Measurements from ENCODE around the gene P3H2. TPM values are rescaled to one million over a fixed set of nuclear protein-coding genes. Genes with fewer than 3 reads are reported as not detected.

P3H2 gene
- total RNA-seq, 2 donors from 2014 or later = 5.1 to 5.4 TPM

DNA sequence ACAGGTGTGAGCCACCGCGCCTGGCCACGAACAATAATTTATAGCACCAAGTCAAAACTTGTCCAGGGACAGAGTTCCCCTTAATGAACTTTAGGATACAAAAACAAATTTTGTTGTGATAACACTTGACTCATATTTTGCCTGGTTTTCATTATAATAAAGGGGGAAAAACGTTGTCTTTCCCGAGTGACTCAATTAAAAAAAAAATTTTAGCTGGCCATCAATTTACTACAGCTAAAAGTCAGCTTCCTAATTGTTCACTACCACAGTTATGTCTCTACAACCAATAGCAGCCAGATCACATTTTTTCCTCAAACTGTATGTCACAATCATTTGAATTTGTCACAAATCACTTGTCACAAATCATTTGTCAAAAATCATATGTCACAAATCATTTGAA, 116.0 kb downstream of the P3H2 start:
- H3K4me3 ChIP-seq = no peak overlapping the region
- H3K9me3 ChIP-seq = no peaks in the 10 kb centered on the region
- H3K27me3 ChIP-seq = no peaks in the 10 kb centered on the region
- no peak for DNase-seq (ENCODE audit: low spot score)
- H3K36me3 ChIP-seq = no peaks in the 10 kb centered on the region
- TF ChIP-seq, protein P1, sequence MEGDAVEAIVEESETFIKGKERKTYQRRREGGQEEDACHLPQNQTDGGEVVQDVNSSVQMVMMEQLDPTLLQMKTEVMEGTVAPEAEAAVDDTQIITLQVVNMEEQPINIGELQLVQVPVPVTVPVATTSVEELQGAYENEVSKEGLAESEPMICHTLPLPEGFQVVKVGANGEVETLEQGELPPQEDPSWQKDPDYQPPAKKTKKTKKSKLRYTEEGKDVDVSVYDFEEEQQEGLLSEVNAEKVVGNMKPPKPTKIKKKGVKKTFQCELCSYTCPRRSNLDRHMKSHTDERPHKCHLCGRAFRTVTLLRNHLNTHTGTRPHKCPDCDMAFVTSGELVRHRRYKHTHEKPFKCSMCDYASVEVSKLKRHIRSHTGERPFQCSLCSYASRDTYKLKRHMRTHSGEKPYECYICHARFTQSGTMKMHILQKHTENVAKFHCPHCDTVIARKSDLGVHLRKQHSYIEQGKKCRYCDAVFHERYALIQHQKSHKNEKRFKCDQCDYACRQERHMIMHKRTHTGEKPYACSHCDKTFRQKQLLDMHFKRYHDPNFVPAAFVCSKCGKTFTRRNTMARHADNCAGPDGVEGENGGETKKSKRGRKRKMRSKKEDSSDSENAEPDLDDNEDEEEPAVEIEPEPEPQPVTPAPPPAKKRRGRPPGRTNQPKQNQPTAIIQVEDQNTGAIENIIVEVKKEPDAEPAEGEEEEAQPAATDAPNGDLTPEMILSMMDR (IDR thresholded peaks at IDR 0.05) = no peak
- peaks cover 0 to 3% of the 10 kb centered on the region in 2 donors for H3K4me1 ChIP-seq
- H3K27ac ChIP-seq = no peak overlapping the region

DNA sequence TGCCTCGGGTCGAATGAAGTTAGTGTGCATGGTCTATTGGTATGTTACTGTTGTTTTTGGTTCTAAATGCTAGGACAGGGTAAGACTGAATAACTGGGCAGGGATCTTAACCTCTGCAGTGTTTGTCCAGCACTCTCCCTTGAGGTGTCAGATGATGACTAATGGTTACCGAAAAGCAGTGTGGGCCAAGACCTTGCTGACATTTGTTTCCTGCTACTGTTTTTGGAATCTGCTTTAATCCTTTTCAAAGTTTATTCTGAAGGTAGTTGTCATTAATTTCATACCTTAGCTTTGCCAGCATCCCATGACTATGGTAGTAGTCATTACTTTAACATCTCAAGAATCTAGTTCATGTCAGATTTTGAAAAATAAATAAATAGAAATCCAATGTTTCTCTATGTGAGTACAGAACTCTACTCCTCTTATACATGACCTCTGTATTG, 117.0 kb downstream of the P3H2 start:
- no peak overlapping the region for H3K27ac ChIP-seq
- DNase-seq (ENCODE audit: low spot score) = no peak
- no peak overlapping the region for H3K4me3 ChIP-seq
- TF ChIP-seq, protein P1 (IDR thresholded peaks at IDR 0.05) = no peak
- H3K36me3 ChIP-seq = no peaks in the 10 kb centered on the region
- peaks cover 0 to 3% of the 10 kb centered on the region in 2 donors for H3K4me1 ChIP-seq
- H3K27me3 ChIP-seq = no peaks in the 10 kb centered on the region
- no peaks in the 10 kb centered on the region for H3K9me3 ChIP-seq

DNA sequence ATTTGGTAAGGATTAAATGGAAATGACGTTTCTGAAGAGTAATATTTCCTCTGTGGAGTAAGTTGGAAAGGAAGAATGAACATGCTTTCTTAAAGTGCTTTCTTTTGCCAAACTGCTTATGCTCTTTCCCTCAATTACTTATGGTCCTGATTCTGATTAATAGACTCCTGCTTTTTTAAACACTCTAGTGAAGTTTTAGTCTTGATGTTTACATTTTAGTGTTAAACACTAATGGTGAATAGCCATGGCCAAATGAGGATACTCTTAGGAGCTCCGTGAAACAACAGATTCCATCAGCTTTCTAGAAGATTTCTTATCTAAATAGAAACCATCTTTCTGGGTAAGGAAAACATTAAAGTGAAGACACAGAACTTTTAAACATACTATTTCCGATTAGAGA, 117.6 kb downstream of the P3H2 start:
- TF ChIP-seq, protein P1 (IDR thresholded peaks at IDR 0.05) = no peak
- DNase-seq (ENCODE audit: low spot score) = no peak
- Histone ChIP-seq H3K27ac (no peak overlapping the region), H3K4me3 (no peak overlapping the region), H3K9me3 (no peaks in the 10 kb centered on the region), H3K27me3 (no peaks in the 10 kb centered on the region), H3K36me3 (no peaks in the 10 kb centered on the region), H3K4me1 (no peaks in the 10 kb centered on the region)

DNA sequence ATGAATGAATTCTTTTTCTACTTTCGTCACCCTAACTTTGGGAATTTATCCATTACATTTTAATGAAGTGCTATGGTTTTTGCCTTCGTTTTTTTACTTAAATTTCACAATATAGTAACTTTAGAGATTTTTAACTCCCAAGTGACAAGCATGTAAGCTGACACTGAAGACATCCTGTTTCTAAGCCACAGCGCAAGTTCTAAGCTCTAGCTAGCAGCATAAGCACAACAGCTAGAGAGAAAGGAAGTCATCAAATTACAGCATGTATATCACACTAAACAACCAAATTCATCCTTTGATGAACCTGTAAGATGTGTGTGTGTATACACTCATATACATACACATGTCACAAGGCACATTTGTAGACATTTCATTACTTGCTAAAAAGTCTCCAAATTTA, 119.3 kb downstream of the P3H2 start:
- TF ChIP-seq, protein P1 (IDR thresholded peaks at IDR 0.05) = no peak
- Histone ChIP-seq H3K27ac (no peak overlapping the region), H3K4me3 (no peak overlapping the region), H3K36me3 (no peaks in the 10 kb centered on the region), H3K9me3 (no peaks in the 10 kb centered on the region), H3K27me3 (no peaks in the 10 kb centered on the region), H3K4me1 (no peaks in the 10 kb centered on the region)
- DNase-seq (ENCODE audit: low spot score) = no peak

DNA sequence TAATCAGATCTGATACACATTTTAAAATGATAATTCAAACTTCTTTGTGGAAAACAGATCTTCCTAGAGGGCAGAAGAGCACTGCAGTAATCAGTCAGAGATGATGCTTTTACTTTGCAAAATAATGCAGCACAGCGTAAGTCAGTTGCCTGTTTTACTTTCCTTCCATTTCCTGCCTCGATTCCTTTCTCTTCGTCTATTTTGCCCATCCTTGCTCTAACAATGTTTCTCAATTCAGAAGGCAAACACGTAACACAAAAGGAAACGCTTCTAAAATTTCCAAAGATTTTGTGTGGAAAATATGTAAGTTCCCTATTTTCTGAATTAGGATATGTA, 119.9 kb downstream of the P3H2 start:
- H3K4me3 ChIP-seq = no peak overlapping the region
- H3K27ac ChIP-seq = no peak overlapping the region
- no peaks in the 10 kb centered on the region for H3K4me1 ChIP-seq
- no peaks in the 10 kb centered on the region for H3K36me3 ChIP-seq
- no peaks in the 10 kb centered on the region for H3K9me3 ChIP-seq
- TF ChIP-seq, protein P1 (IDR thresholded peaks at IDR 0.05) = no peak
- no peaks in the 10 kb centered on the region for H3K27me3 ChIP-seq
- DNase-seq (ENCODE audit: low spot score) = no peak

DNA sequence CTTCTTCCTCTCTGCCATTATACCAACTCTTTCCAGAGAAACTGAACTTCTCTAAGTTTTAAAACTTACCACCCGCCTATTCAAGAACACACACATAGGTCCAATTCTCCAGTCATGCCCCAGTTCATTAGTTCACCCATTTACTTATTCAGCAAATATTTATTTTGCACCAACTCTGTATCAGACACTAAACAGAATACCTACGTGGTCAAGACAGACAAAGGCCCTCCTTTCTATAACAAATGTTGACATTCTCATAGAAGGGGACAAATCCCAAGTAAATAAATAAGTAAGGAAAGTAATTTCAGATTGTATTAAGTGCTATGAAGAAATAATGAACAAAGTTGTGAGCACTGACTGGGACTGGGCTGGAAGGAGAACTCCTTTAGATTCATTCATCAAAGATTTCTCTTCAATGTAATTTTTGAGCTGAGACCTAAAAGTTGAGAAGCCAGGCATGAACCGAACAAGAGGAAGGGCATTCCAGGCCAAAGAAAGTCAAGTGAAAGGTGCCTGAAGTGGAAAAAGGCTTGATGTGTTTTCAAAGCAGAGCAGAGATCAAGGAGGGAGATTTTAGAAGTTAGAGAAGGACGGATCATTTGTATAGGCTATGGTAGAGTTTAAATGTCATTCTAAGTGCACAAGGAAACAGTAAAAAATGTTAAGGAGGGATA, 120.4 kb downstream of the P3H2 start:
- DNase-seq (ENCODE audit: low spot score) = no peak
- Histone ChIP-seq H3K4me3 (no peak overlapping the region), H3K36me3 (no peaks in the 10 kb centered on the region), H3K27me3 (no peaks in the 10 kb centered on the region), H3K9me3 (no peaks in the 10 kb centered on the region), H3K27ac (no peak overlapping the region), H3K4me1 (no peaks in the 10 kb centered on the region)
- TF ChIP-seq, protein P1 (IDR thresholded peaks at IDR 0.05) = no peak

Measured in right atrium auricular region (tissue), 2 donors.